GM23338 (cell line): ENCODE data around the gene CASP3. TPM values are rescaled to one million over a fixed set of nuclear protein-coding genes. Genes with fewer than 3 reads are reported as not detected.

Experiments used
- ATAC-seq: fragments of 200-7000 bp; cut with Tn5 transposase; 3 replicates; pipeline ENCODE4 v1.9.1; 2020
- DNase-seq: peaks from one replicate; pipeline ENCODE4 v3.0.0-alpha.2; 2015; ENCODE audit warnings: low spot score
- H2AFZ ChIP-seq: fragments of 200-600 bp; sonication (generic); 2 replicates; pipeline ENCODE4 v1.8.0; 2016; ENCODE audit warnings: antibody characterized with exemption, mild to moderate bottlenecking, moderate library complexity
- H3F3A ChIP-seq: fragments of 200-600 bp; sonication (generic); replicated peaks from 2 replicates; pipeline ENCODE4 v1.8.0; 2017; ENCODE audit warnings: antibody characterized with exemption, mixed run types, low read depth
- H3K27ac ChIP-seq: fragments of 200-600 bp; sonication (generic); 2 replicates; pipeline ENCODE4 v1.6.1; 2016; ENCODE audit warnings: low read depth
- H3K27me3 ChIP-seq: fragments of 200-600 bp; sonication (generic); 2 replicates; pipeline ENCODE4 v1.8.0; 2016; ENCODE audit warnings: mild to moderate bottlenecking, mixed run types, moderate library complexity; ENCODE audit not compliant: insufficient read depth
- H3K36me3 ChIP-seq: fragments of 200-600 bp; sonication (generic); 2 replicates; pipeline ENCODE4 v1.8.0; 2016; ENCODE audit warnings: mild to moderate bottlenecking; ENCODE audit not compliant: insufficient read depth
- H3K4me1 ChIP-seq: fragments of 200-600 bp; sonication (generic); 2 replicates; pipeline ENCODE4 v1.8.0; 2016; ENCODE audit warnings: mild to moderate bottlenecking, moderate library complexity; ENCODE audit not compliant: insufficient read depth
- H3K4me2 ChIP-seq: fragments of 200-600 bp; sonication (generic); 2 replicates; pipeline ENCODE4 v1.7.1; 2017; ENCODE audit warnings: mixed run types
- H3K4me3 ChIP-seq: fragments of 200-600 bp; sonication (generic); 2 replicates; pipeline ENCODE4 v1.6.1; 2016; ENCODE audit warnings: mixed run types
- H3K79me2 ChIP-seq: fragments of 200-600 bp; sonication (generic); replicated peaks from 2 replicates; pipeline ENCODE4 v1.8.0; 2017; ENCODE audit warnings: mild to moderate bottlenecking; ENCODE audit not compliant: insufficient read depth
- H3K9me2 ChIP-seq: fragments of 200-600 bp; sonication (generic); 2 replicates; pipeline ENCODE4 v1.8.0; 2017; ENCODE audit not compliant: insufficient read depth
- H4K20me1 ChIP-seq: fragments of 200-600 bp; sonication (generic); replicated peaks from 2 replicates; pipeline ENCODE4 v1.8.0; 2017; ENCODE audit warnings: mild to moderate bottlenecking; ENCODE audit not compliant: insufficient read depth
- H3K27ac Mint-ChIP-seq: 2 replicates; pipeline ENCODE4 v1.8.0; 2020; ENCODE audit warnings: inconsistent platforms, mild to moderate bottlenecking, moderate library complexity, mixed read lengths
- H3K27me3 Mint-ChIP-seq: 3 replicates; pipeline ENCODE4 v1.8.0; 2022; ENCODE audit warnings: low read depth, mild to moderate bottlenecking, moderate library complexity, mixed read lengths, inconsistent platforms; ENCODE audit not compliant: insufficient read depth, poor library complexity
- H3K36me3 Mint-ChIP-seq: 3 replicates; pipeline ENCODE4 v1.8.0; 2021; ENCODE audit warnings: low read depth, mild to moderate bottlenecking, inconsistent platforms, moderate library complexity, mixed read lengths
- H3K4me1 Mint-ChIP-seq: 3 replicates; pipeline ENCODE4 v1.8.0; 2020; ENCODE audit warnings: mild to moderate bottlenecking, inconsistent platforms, mixed read lengths
- H3K4me3 Mint-ChIP-seq: 3 replicates; pipeline ENCODE4 v1.8.0; 2021; ENCODE audit warnings: moderate library complexity, mild to moderate bottlenecking, inconsistent platforms, mixed read lengths
- H3K9me3 Mint-ChIP-seq: 3 replicates; pipeline ENCODE4 v1.8.0; 2020; ENCODE audit warnings: moderate library complexity, mild to moderate bottlenecking, inconsistent platforms, mixed read lengths
- CREB1 ChIP-seq: fragments of 250-450 bp; sonication (Bioruptor Pico); IDR thresholded peaks from 2 replicates; pipeline ENCODE4 v1.5.0; 2020; ENCODE audit warnings: low read depth, mild to moderate bottlenecking, moderate library complexity
- CTCF ChIP-seq, 2 experiments: fragments of 200-600 bp in 1 of 2; sonication (generic) in 1 of 2; conservative IDR thresholded peaks; 2 replicates each; pipeline versions ENCODE4 v1.5.1 to v1.6.1; 2016 to 2017; ENCODE audit warnings: antibody characterized with exemption in 2 of 2, low read depth in 2 of 2, mild to moderate bottlenecking in 2 of 2, moderate library complexity in 1 of 2
- ETS1 ChIP-seq: IDR thresholded peaks from 2 replicates; pipeline ENCODE4 v1.6.1; 2016; ENCODE audit warnings: antibody characterized with exemption
- EZH2 ChIP-seq: fragments of 200-600 bp; sonication (generic); IDR thresholded peaks from one replicate; pipeline ENCODE4 v1.8.0; 2017; ENCODE audit warnings: antibody characterized with exemption, mild to moderate bottlenecking, low read depth; ENCODE audit not compliant: unreplicated experiment
- EZH2phosphoT487 ChIP-seq: fragments of 200-600 bp; sonication (generic); IDR thresholded peaks from one replicate; pipeline ENCODE4 v1.8.1; 2018; ENCODE audit warnings: antibody characterized with exemption; ENCODE audit not compliant: unreplicated experiment
- JUNB ChIP-seq: IDR thresholded peaks from one replicate; pipeline ENCODE4 v1.6.1; 2016; ENCODE audit warnings: antibody characterized with exemption; ENCODE audit not compliant: unreplicated experiment
- NANOG ChIP-seq: IDR thresholded peaks from 2 replicates; pipeline ENCODE4 v1.6.1; 2016; ENCODE audit warnings: antibody characterized with exemption, borderline replicate concordance
- POLR2AphosphoS5 ChIP-seq: IDR thresholded peaks from 2 replicates; pipeline ENCODE4 v1.6.1; 2016; ENCODE audit warnings: antibody characterized with exemption, low read depth
- REST ChIP-seq: IDR thresholded peaks from one replicate; pipeline ENCODE4 v1.6.1; 2018; ENCODE audit warnings: antibody characterized with exemption; ENCODE audit not compliant: unreplicated experiment
- STAT1 ChIP-seq: IDR thresholded peaks from one replicate; pipeline ENCODE4 v1.6.1; 2016; ENCODE audit warnings: antibody characterized with exemption; ENCODE audit not compliant: unreplicated experiment
- ZNF114 ChIP-seq: fragments of 250-450 bp; sonication (Bioruptor Pico); IDR thresholded peaks from 2 replicates; pipeline ENCODE4 v1.5.0; 2020; ENCODE audit warnings: mild to moderate bottlenecking, moderate library complexity
- ZNF331 ChIP-seq: fragments of 250-450 bp; sonication (Bioruptor Pico); IDR thresholded peaks from 2 replicates; pipeline ENCODE4 v1.5.0; 2020; ENCODE audit warnings: low read depth, mild to moderate bottlenecking, moderate library complexity
- ZNF462 ChIP-seq: fragments of 250-450 bp; sonication (Bioruptor Pico); IDR thresholded peaks from 2 replicates; pipeline ENCODE4 v1.5.0; 2020; ENCODE audit warnings: mild to moderate bottlenecking, moderate library complexity
- polyA plus RNA-seq: library from polyadenylated mRNA; unstranded; fragments of >200 nt; fragmentation: Nextera tagmentation; extraction: Ambion mirVana; gene quantifications from 2 replicates; pipeline ENCODE4 v1.2.1, GENCODE V29; 2016
- total RNA-seq: library from RNA; depleted of rRNA; stranded (reverse); fragments of >200 nt; shearing (Covaris generic); gene quantifications from 2 replicates; pipeline ENCODE4 v1.2.3, GENCODE V29; 2014

CASP3 gene
- total and polyA plus RNA-seq, 2 experiments from 2014 or later, result 50.5 to 84.4 TPM

- H3K4me1 Mint-ChIP-seq, result no peaks in the 10 kb centered on the region; the same call in 2 of the 3 replicates
- peaks cover 8% of the 10 kb centered on the region; the same call in 2 of the 3 replicates for H3K9me3 Mint-ChIP-seq
These were observed 58.1 kb downstream of the CASP3 start for GRCh38 chr4:184591070-184591677.

More at GRCh38 chr4:184591070-184591677, 58.1 kb downstream of the CASP3 start:
- TF ChIP-seq CREB1 (no peak), EZH2phosphoT487 (no peak), JUNB (no peak), ETS1 (no peak), POLR2AphosphoS5 (no peak), ZNF114 (CRISPR knock-in tag) (no peak), NANOG (no peak), CTCF (conservative IDR thresholded peaks at IDR 0.05; ENCODE audit: low read depth in 2 of 2) (no peak), EZH2 (no peak), STAT1 (no peak), ZNF331 (CRISPR knock-in tag) (no peak), ZNF462 (CRISPR knock-in tag) (no peak), REST (no peak)
- Mint-ChIP-seq H3K4me3 (no peak overlapping the region), H3K36me3 (peaks cover 2% of the 10 kb centered on the region; the same call in 1 of the 3 replicates), H3K27me3 (no peaks in the 10 kb centered on the region), H3K27ac (no peak overlapping the region)
- Histone ChIP-seq H3K4me2 (no peak overlapping the region), H4K20me1 (no peaks in the 10 kb centered on the region), H3K4me3 (no peak overlapping the region), H3K9me2 (peaks cover 8% of the 10 kb centered on the region; the same call in 1 of the 2 replicates), H3F3A (no peaks in the 10 kb centered on the region), H2AFZ (no peak overlapping the region), H3K79me2 (no peaks in the 10 kb centered on the region), H3K27me3 (no peaks in the 10 kb centered on the region), H3K4me1 (peaks cover 5% of the 10 kb centered on the region; the same call in 1 of the 2 replicates), H3K36me3 (no peaks in the 10 kb centered on the region), H3K27ac (no peak overlapping the region)
- ATAC-seq, result no peak
- no peak for DNase-seq
